GM06990 (cell line): ENCODE data around the gene G6PC3.

Source experiments
- DNase-seq: peaks from one replicate; pipeline ENCODE4 v3.0.0-alpha.2; 2011; ENCODE audit not compliant: insufficient read length; ENCODE audit errors: extremely low read depth
- H3K27me3 ChIP-seq: replicated peaks from 2 replicates; pipeline ENCODE4 v1.6.0; 2011; ENCODE audit warnings: low read length; ENCODE audit not compliant: control insufficient read depth, insufficient read depth
- H3K36me3 ChIP-seq: 2 replicates; pipeline ENCODE4 v1.5.1; 2011; ENCODE audit warnings: low read length; ENCODE audit not compliant: control insufficient read depth, insufficient read depth
- H3K4me3 ChIP-seq: replicated peaks from 2 replicates; pipeline ENCODE4 v1.5.1; 2011; ENCODE audit warnings: low read depth, mild to moderate bottlenecking, control low read depth, low read length
- TF ChIP-seq, protein P1 (sequence below): IDR thresholded peaks from 2 replicates; pipeline ENCODE4 v1.5.1; 2011; ENCODE audit warnings: low read length, control low read depth, mild to moderate bottlenecking, inconsistent platforms; ENCODE audit not compliant: insufficient read depth, poor library complexity, severe bottlenecking

Gene G6PC3

DNA sequence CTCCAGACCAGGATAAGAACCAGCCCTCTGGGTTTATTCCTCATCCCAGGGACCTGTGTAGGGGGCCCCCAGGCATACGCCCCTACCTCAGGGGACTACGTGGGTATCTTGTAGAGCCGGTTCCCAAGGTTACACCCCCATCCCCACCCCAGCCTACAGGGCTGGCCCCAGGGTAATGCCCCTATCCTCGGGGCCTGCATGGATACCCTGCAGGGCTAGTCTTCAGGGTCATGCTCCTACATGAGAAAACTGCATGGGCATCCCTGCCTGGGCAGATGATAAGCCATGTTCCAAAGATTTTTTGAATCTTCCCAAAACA, 38.7 kb downstream of the G6PC3 start:
- TF ChIP-seq, protein P1, sequence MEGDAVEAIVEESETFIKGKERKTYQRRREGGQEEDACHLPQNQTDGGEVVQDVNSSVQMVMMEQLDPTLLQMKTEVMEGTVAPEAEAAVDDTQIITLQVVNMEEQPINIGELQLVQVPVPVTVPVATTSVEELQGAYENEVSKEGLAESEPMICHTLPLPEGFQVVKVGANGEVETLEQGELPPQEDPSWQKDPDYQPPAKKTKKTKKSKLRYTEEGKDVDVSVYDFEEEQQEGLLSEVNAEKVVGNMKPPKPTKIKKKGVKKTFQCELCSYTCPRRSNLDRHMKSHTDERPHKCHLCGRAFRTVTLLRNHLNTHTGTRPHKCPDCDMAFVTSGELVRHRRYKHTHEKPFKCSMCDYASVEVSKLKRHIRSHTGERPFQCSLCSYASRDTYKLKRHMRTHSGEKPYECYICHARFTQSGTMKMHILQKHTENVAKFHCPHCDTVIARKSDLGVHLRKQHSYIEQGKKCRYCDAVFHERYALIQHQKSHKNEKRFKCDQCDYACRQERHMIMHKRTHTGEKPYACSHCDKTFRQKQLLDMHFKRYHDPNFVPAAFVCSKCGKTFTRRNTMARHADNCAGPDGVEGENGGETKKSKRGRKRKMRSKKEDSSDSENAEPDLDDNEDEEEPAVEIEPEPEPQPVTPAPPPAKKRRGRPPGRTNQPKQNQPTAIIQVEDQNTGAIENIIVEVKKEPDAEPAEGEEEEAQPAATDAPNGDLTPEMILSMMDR, result no peak
- no peak for DNase-seq
- no peaks in the 10 kb centered on the region for H3K27me3 ChIP-seq
- H3K4me3 ChIP-seq, result no peak overlapping the region
- H3K36me3 ChIP-seq, result peaks cover 2% of the 10 kb centered on the region

DNA sequence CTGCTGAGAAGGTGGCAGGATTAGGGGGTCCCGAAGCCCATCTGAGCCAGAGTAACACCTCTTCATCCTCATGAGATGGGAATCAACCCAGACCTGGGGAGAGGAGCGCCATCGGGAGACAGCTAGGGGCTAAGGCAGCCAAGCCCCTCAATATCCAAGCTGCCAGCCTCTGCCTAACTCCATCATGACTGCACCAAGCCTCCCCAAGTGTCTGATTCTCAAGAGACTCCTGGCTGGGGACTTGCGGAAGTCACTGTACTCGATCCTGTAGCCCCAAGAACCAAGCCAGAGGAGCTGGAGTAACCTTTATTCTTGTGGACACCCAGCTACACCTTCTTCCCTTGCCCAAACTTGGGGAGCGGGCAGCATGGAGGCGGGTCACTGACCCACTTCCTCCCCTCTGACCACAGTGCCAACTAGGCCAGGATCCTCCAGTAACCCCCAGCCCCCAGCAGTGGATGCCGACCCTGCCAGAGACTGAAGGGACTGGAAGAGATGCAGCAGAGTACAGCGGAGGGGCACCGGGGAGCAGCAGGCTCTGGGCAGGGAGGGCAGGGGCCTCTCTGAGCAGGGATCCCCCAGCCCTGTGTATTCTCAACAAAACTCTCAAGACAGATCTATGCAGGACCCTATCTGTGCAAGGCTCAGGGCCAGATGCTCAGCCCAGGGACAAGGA, 39.6 kb downstream of the G6PC3 start:
- TF ChIP-seq, protein P1, result no peak
- H3K27me3 ChIP-seq, result no peaks in the 10 kb centered on the region
- peak overlapping the region; percentile 70 for H3K4me3 ChIP-seq
- DNase-seq, result no peak
- H3K36me3 ChIP-seq, result no peaks in the 10 kb centered on the region; the same call in 1 of the 2 replicates

DNA sequence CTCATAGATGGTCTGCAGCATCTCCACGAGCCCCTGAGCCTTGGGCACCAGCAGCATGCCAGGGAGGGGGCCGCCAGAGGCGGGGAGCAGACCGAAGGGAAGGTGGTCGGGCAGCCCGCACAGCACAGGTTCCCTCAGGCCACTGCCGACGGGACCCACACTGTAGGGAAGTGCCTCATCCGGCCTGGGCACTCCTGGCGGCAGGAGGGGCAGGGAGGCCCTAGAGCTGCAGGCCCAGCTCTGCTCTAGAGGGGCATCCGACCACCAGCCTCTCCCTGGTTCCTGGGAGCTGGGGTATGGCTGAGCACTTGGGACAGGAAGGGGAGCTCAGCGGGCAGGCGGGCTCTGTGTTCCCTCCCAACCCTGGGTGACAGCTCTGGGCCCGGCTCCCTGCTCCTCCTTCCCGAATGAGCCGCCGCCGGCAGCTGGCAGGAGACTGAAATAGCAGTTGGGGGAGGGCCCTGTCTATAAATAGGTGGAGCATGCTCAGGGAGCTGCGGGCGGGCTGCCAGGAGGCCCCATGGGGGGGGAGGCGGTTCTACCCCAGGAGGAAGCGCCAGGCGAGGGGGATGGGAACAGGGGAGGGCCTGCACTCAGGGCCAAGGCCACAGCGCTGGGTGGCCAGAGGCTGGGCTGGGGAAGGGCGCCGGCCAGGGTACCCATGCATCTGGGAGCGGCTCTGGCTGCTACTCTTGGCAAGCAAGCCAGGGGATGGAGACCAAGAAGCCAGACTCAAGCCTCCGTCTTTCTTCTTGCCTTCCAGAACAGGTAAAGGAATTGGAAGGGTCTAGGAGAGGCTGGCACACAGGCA, 40.5 kb downstream of the G6PC3 start:
- no peaks in the 10 kb centered on the region; the same call in none of the 2 replicates for H3K36me3 ChIP-seq
- peak; percentile 81 for DNase-seq
- H3K4me3 ChIP-seq, result peak overlapping the region; percentile 70
- H3K27me3 ChIP-seq, result no peaks in the 10 kb centered on the region
- TF ChIP-seq, protein P1, result no peak

DNA sequence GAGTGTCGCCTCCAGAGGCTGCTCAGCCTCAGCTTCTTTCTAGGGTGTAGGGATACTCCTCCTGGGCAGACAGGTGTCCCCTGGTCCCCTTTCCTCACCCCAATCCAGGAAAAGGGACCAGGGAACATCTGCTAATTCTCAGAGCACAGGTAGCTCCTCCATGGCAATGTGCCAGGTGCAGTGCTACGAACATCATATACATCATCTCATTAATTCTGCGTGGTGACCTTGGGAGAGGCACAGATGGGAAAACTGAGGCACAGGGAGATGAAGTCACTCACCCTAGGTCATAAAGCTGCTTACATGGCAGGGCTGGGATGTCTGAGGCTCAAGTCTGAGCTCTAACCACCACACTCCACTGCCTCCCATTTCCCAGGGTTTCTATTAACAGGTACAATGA, 41.2 kb downstream of the G6PC3 start:
- no peak for DNase-seq
- peak overlapping the region; percentile 70 for H3K4me3 ChIP-seq
- TF ChIP-seq, protein P1, result no peak

DNA sequence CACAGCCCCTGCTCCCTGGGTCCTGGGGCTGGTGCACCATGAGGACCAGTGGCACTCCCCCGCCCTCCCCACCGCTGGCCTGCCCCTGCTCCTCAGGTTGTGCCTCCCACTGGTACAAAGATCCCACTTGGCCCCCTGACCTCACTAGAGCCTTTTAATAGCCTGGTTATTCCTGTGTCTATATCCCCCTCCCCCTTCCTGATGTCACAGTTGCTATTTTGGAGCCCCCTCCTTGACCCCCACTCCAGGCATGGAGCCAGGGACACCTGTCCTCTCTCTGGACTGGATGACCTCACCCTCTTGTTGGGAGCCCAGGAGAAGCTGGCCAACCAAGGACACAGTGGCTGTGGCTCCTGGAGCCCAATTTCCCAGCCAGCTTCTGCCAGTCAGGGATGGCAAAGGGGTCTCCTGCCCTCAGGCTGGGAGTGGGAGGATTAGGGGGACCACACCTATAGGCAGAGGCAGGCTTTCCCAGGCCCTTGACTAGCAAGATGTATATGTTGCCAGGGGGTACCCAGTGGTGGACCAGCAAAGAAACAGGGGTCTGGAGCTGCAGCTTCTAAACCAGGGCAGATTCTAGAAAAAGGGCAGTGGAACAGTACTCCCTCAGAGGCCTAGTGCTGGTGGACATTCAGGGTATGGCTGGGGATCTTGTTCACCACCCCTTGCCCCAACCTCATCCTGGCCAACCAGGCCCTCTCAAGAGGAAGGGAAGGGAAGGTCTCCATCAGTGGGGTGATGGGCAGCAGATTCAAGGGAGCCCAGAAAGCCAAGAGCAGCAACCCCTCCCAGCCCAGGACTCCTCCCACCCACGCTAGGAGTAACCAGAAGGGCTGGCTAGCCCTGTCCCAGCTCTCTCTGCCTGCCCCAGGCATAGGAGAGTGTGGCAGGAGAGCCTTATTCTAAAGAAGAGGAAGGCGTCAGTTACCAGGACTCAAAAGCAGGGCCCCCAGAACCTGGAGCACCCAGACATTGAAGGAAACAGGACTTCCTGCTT, 42.0 kb downstream of the G6PC3 start:
- TF ChIP-seq, protein P1, result no peak
- H3K36me3 ChIP-seq, result no peaks in the 10 kb centered on the region; the same call in none of the 2 replicates
- H3K4me3 ChIP-seq, result no peak overlapping the region
- H3K27me3 ChIP-seq, result no peaks in the 10 kb centered on the region
- no peak for DNase-seq

More for the DNA sequence above, 41.2 kb downstream of the G6PC3 start:
- no peaks in the 10 kb centered on the region for H3K27me3 ChIP-seq
- no peaks in the 10 kb centered on the region; the same call in none of the 2 replicates for H3K36me3 ChIP-seq
